OCI-LY7 (cell line): ENCODE results near the gene FAM78A. TPM values are rescaled to one million over a fixed set of nuclear protein-coding genes. Genes with fewer than 3 reads are reported as not detected.

Experiments
- Bru-seq: library from RNA; stranded (reverse); fragments of 400-500 nt; gene quantifications from one replicate; lab custom pipeline; 2021; lab: Mats Ljungman, UMichigan
- BruChase-seq, 2 experiments: library from RNA; stranded (reverse); fragments of 400-500 nt; gene quantifications; one replicate each; lab custom pipeline; 2021; lab: Mats Ljungman, UMichigan
- BruUV-seq: library from RNA; stranded (reverse); fragments of 400-500 nt; replicated peaks from 2 replicates; lab custom pipeline; 2021; lab: Mats Ljungman, UMichigan
- CTCF ChIA-PET: fragments of 300-600 bp; sonication (Branson Sonifier 250); formaldehyde crosslinking; loops from one replicate; lab custom pipeline; 2022; ENCODE audit warnings: antibody characterized with exemption; ENCODE audit not compliant: unreplicated experiment; lab: Charles Lee
- POLR2A ChIA-PET: fragments of 300-600 bp; sonication (Branson Sonifier 250); formaldehyde crosslinking; loops from one replicate; lab custom pipeline; 2022; ENCODE audit warnings: antibody characterized with exemption; lab: Charles Lee
- DNase-seq: peaks from one replicate; pipeline ENCODE4 v3.0.0-alpha.2; 2015; ENCODE audit warnings: low spot score
- H2AFZ ChIP-seq: fragments of 200-600 bp; sonication (generic), shearing (Covaris generic); 2 replicates; pipeline ENCODE4 v1.6.1; 2014; ENCODE audit warnings: mild to moderate bottlenecking, antibody characterized with exemption, low read length, moderate library complexity
- H3K27ac ChIP-seq: fragments of 200-600 bp; sonication (generic); 2 replicates; pipeline ENCODE4 v1.5.1; 2014; ENCODE audit warnings: mixed run types, low read depth, mild to moderate bottlenecking, moderate library complexity, low read length, inconsistent platforms; ENCODE audit not compliant: poor library complexity, severe bottlenecking
- H3K36me3 ChIP-seq: fragments of 200-600 bp; sonication (generic); 2 replicates; pipeline ENCODE4 v1.6.1; 2014; ENCODE audit warnings: mild to moderate bottlenecking, antibody characterized with exemption, low read length, moderate library complexity, mixed read lengths; ENCODE audit not compliant: insufficient read depth
- H3K4me1 ChIP-seq: fragments of 200-600 bp; sonication (generic); 2 replicates; pipeline ENCODE4 v1.5.1; 2014; ENCODE audit warnings: mild to moderate bottlenecking, low read length; ENCODE audit not compliant: insufficient read depth, poor library complexity, severe bottlenecking
- H3K4me2 ChIP-seq: fragments of 200-600 bp; sonication (generic); 2 replicates; pipeline ENCODE4 v1.6.1; 2014; ENCODE audit warnings: mild to moderate bottlenecking, low read length
- H3K4me3 ChIP-seq: fragments of 200-600 bp; sonication (generic); 2 replicates; pipeline ENCODE4 v1.5.1; 2014; ENCODE audit warnings: mild to moderate bottlenecking, low read depth, low read length; ENCODE audit not compliant: poor library complexity, severe bottlenecking
- H3K79me2 ChIP-seq: fragments of 200-600 bp; sonication (generic); 2 replicates; pipeline ENCODE4 v1.6.1; 2016; ENCODE audit warnings: low read depth, mild to moderate bottlenecking, low read length, moderate library complexity, mixed read lengths; ENCODE audit not compliant: insufficient read depth
- H3K9me2 ChIP-seq: fragments of 200-600 bp; sonication (generic); 2 replicates; pipeline ENCODE4 v1.6.1; 2016; ENCODE audit warnings: mild to moderate bottlenecking, low read length, mixed read lengths; ENCODE audit not compliant: insufficient read depth
- H3K9me3 ChIP-seq: fragments of 200-600 bp; sonication (generic); 2 replicates; pipeline ENCODE4 v1.6.1; 2014; ENCODE audit warnings: mild to moderate bottlenecking, mixed run types, low read length, mixed read lengths
- H4K20me1 ChIP-seq: fragments of 200-600 bp; sonication (generic); 2 replicates; pipeline ENCODE4 v1.6.1; 2014; ENCODE audit warnings: mild to moderate bottlenecking, antibody characterized with exemption, low read length, moderate library complexity, mixed read lengths; ENCODE audit not compliant: insufficient read depth
- CTCF ChIP-seq: fragments of 200-600 bp; sonication (generic); conservative IDR thresholded peaks from 2 replicates; pipeline ENCODE4 v1.5.1; 2014; ENCODE audit warnings: mild to moderate bottlenecking, antibody characterized with exemption, low read length, moderate library complexity, mixed read lengths
- EZH2phosphoT487 ChIP-seq: fragments of 200-600 bp; sonication (generic); IDR thresholded peaks from 2 replicates; pipeline ENCODE4 v1.6.1; 2018; ENCODE audit warnings: low read depth, borderline replicate concordance, mild to moderate bottlenecking, mixed run types, antibody characterized with exemption, low read length, moderate library complexity, mixed read lengths
- intact Hi-C: fragments of 100-400 bp; cut with micrococcal nuclease; formaldehyde crosslinking; loops from one replicate; pipeline ENCODE4 v1.10.0; 2022; ENCODE audit not compliant: unreplicated experiment
- long read RNA-seq: library from polyadenylated mRNA; stranded (forward); transcript quantifications from one replicate; pipeline ENCODE4 v2.0.0, GENCODE V29; 2022
- total RNA-seq, 2 experiments: library from RNA; depleted of rRNA in 1 of 2; stranded (reverse); fragments of >200 nt in 1 of 2; shearing (Covaris generic) in 1 of 2; gene quantifications; 2 replicates each; pipeline ENCODE4 v1.2.3, GENCODE V29; 2014 to 2022

FAM78A gene
- 17.8 and 25.0 TPM in 2 replicates for total RNA-seq (2014; rRNA removed; shearing (Covaris generic))
- total RNA-seq (2022) = 35.0 and 38.4 TPM in 2 replicates
- percentile 63 among the genes with signal in this experiment for Bru-seq, nascent RNA
- percentile 75 among the genes with signal in this experiment for BruChase-seq, experiment 1, labeled RNA remaining after a 6-hour chase
- percentile 78 among the genes with signal in this experiment for BruChase-seq, experiment 2, labeled RNA remaining after a 2-hour chase
- long read RNA-seq, transcript FAM78A-203 (2 exons, 3,966 nt) = major isoform, 7 of 28 reads
- long read RNA-seq, partial matches to known transcripts = 3 of 28 reads
- long read RNA-seq, other reads (novel, unspliced or antisense) = 18 of 28 reads

GRCh38 chr9:131276094-131276888 lies at the start of gene FAM78A:
Gene FAM78A, minus strand, starts transcription at chr9:131276510. Its CDS starts 331 bp downstream, at chr9:131276179.
- Histone ChIP-seq H4K20me1 (no peaks in the 10 kb centered on the region), H3K9me2 (no peaks in the 10 kb centered on the region), H3K4me1 (peaks cover 34% of the 10 kb centered on the region), H3K36me3 (peaks cover 18% of the 10 kb centered on the region), H2AFZ (peak within 1 kb of the TSS; percentile 45; the same call in 1 of the 2 replicates), H3K79me2 (peaks cover 51% of the 10 kb centered on the region), H3K9me3 (no peaks in the 10 kb centered on the region), H3K27ac (peak within 1 kb of the TSS; percentile 76), H3K4me2 (peak within 1 kb of the TSS; percentile 74), H3K4me3 (peak within 1 kb of the TSS; percentile 90)
- BruUV-seq = TSS peak; percentile 55
- DNase-seq = peak; percentile 79
- 0 out of 2 replicates have a peak, but pooled peaks have one; percentile 22 for TF ChIP-seq CTCF
- no peak for TF ChIP-seq EZH2phosphoT487
- CTCF ChIA-PET = interaction anchor here (0.6 to 1.7 kb wide), 2 partner anchors 9 to 20 kb away, joined by 3 to 4 read pairs; no protein-coding TSS in a partner anchor
- intact Hi-C loops = loop anchor here (5.0 to 10.0 kb wide), 3 partner anchors 34 to 461 kb away; no protein-coding TSS in a partner anchor
- POLR2A ChIA-PET = interaction anchor here (1.0 to 7.9 kb wide), 3 partner anchors 12 to 95 kb away, joined by 4 to 132 read pairs (median 4); no protein-coding TSS in a partner anchor

GRCh38 chr9:131324736-131325679 lies 48.7 kb upstream of the FAM78A start:
- H3K9me3 ChIP-seq = no peaks in the 10 kb centered on the region
- no peak overlapping the region for H3K4me3 ChIP-seq
- BruUV-seq = no TSS peak
- TF ChIP-seq EZH2phosphoT487 = no peak
- TF ChIP-seq CTCF = no peak
- ChIA-PET POLR2A (no interaction called here), CTCF (no interaction called here)
- H3K4me2 ChIP-seq = no peak overlapping the region
- no peak for DNase-seq
- H3K36me3 ChIP-seq = no peaks in the 10 kb centered on the region
- no peaks in the 10 kb centered on the region for H3K79me2 ChIP-seq
- no peaks in the 10 kb centered on the region for H3K4me1 ChIP-seq
- H3K9me2 ChIP-seq = no peaks in the 10 kb centered on the region
- no peak overlapping the region for H3K27ac ChIP-seq
- intact Hi-C loops = no loop called here
- no peaks in the 10 kb centered on the region for H4K20me1 ChIP-seq
- no peak overlapping the region for H2AFZ ChIP-seq
